ENCODE data around the gene MRTFA. TPM values are rescaled to one million over a fixed set of nuclear protein-coding genes. Genes with fewer than 3 reads are reported as not detected.

MRTFA gene
- total and polyA plus RNA-seq, 4 donors, result 7.5 to 22.0 (median 9.6) TPM

GRCh38 chr22:40368836-40369235 lies 267.7 kb downstream of the MRTFA start:
- H3K36me3 ChIP-seq (ENCODE audit: control insufficient read depth in 4 of 4, insufficient read depth in 3 of 4, low read depth in 1 of 4, low read length in 3 of 4), result peaks cover 7 to 41% (median 29%) of the 10 kb centered on the region in 4 donors
- peaks cover 3 to 9% (median 5%) of the 10 kb centered on the region in 4 donors for H3K4me1 ChIP-seq (ENCODE audit: control insufficient read depth in 4 of 4, insufficient read depth in 4 of 4, low read length in 3 of 4)
- H3K9me3 ChIP-seq (ENCODE audit: control insufficient read depth in 4 of 4, low read length in 3 of 4), result no peaks in the 10 kb centered on the region
- WGBS, result 90% methylated on average over 3 of the region's 3 CpGs
- no peak for TF ChIP-seq EGR1 (IDR thresholded peaks at IDR 0.05; ENCODE audit: low read depth in 2 of 2)
- TF ChIP-seq, protein P1, sequence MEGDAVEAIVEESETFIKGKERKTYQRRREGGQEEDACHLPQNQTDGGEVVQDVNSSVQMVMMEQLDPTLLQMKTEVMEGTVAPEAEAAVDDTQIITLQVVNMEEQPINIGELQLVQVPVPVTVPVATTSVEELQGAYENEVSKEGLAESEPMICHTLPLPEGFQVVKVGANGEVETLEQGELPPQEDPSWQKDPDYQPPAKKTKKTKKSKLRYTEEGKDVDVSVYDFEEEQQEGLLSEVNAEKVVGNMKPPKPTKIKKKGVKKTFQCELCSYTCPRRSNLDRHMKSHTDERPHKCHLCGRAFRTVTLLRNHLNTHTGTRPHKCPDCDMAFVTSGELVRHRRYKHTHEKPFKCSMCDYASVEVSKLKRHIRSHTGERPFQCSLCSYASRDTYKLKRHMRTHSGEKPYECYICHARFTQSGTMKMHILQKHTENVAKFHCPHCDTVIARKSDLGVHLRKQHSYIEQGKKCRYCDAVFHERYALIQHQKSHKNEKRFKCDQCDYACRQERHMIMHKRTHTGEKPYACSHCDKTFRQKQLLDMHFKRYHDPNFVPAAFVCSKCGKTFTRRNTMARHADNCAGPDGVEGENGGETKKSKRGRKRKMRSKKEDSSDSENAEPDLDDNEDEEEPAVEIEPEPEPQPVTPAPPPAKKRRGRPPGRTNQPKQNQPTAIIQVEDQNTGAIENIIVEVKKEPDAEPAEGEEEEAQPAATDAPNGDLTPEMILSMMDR (IDR thresholded peaks at IDR 0.05; ENCODE audit: low read depth, low read length, missing input control), result no peak
- TF ChIP-seq RAD21 (IDR thresholded peaks at IDR 0.05), result no peak
- TF ChIP-seq, protein P2, sequence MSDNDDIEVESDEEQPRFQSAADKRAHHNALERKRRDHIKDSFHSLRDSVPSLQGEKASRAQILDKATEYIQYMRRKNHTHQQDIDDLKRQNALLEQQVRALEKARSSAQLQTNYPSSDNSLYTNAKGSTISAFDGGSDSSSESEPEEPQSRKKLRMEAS (IDR thresholded peaks at IDR 0.05), result no peak
- TF ChIP-seq REST (IDR thresholded peaks at IDR 0.05), result no peak
- TF ChIP-seq FOXA2 (IDR thresholded peaks at IDR 0.05), result no peak
- no peak for TF ChIP-seq NR2F2 (IDR thresholded peaks at IDR 0.05)
- no peak for TF ChIP-seq GABPA (IDR thresholded peaks at IDR 0.05 in 1 of 2, conservative IDR thresholded peaks at IDR 0.05 in 1 of 2)
- TF ChIP-seq ZBTB33 (IDR thresholded peaks at IDR 0.05), result no peak
- TF ChIP-seq SP1 (IDR thresholded peaks at IDR 0.05), result no peak
- no peak for TF ChIP-seq RXRA (IDR thresholded peaks at IDR 0.05)
- no peak for TF ChIP-seq YY1 (IDR thresholded peaks at IDR 0.05)
- TF ChIP-seq HNF4G (IDR thresholded peaks at IDR 0.05), result no peak
- H3K9ac ChIP-seq (ENCODE audit: low read depth in 1 of 2, low read length in 2 of 2), result no peak overlapping the region
- no peak overlapping the region for H3K4me3 ChIP-seq (ENCODE audit: low read depth in 1 of 3, low read length in 3 of 3)
- no peaks in the 10 kb centered on the region for H3K27me3 ChIP-seq (ENCODE audit: control insufficient read depth in 4 of 4, insufficient read depth in 4 of 4, low read length in 3 of 4)
- no peak for DNase-seq (ENCODE audit: low spot score)
- no peak overlapping the region for H3K27ac ChIP-seq (ENCODE audit: low read depth in 1 of 2, low read length in 2 of 2)

GRCh38 chr22:40368016-40368415 lies 268.5 kb downstream of the MRTFA start:
- Histone ChIP-seq H3K4me3 (ENCODE audit: low read depth in 1 of 3, low read length in 3 of 3) (no peak overlapping the region), H3K4me1 (ENCODE audit: control insufficient read depth in 4 of 4, insufficient read depth in 4 of 4, low read length in 3 of 4) (peaks cover 3 to 9% (median 5%) of the 10 kb centered on the region in 4 donors), H3K9me3 (ENCODE audit: control insufficient read depth in 4 of 4, low read length in 3 of 4) (no peaks in the 10 kb centered on the region), H3K36me3 (ENCODE audit: control insufficient read depth in 4 of 4, insufficient read depth in 3 of 4, low read depth in 1 of 4, low read length in 3 of 4) (peaks cover 11 to 44% (median 34%) of the 10 kb centered on the region in 4 donors), H3K27me3 (ENCODE audit: control insufficient read depth in 4 of 4, insufficient read depth in 4 of 4, low read length in 3 of 4) (no peaks in the 10 kb centered on the region), H3K9ac (ENCODE audit: low read depth in 1 of 2, low read length in 2 of 2) (no peak overlapping the region), H3K27ac (ENCODE audit: low read depth in 1 of 2, low read length in 2 of 2) (no peak overlapping the region)
- WGBS, result 93% methylated on average over 6 of the region's 6 CpGs
- TF ChIP-seq RXRA (IDR thresholded peaks at IDR 0.05), result no peak
- no peak for TF ChIP-seq EGR1 (IDR thresholded peaks at IDR 0.05; ENCODE audit: low read depth in 2 of 2)
- TF ChIP-seq HNF4A (conservative IDR thresholded peaks at IDR 0.05), result no peak
- no peak for TF ChIP-seq HNF4G (IDR thresholded peaks at IDR 0.05)
- TF ChIP-seq, protein P3, sequence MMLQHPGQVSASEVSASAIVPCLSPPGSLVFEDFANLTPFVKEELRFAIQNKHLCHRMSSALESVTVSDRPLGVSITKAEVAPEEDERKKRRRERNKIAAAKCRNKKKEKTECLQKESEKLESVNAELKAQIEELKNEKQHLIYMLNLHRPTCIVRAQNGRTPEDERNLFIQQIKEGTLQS (IDR thresholded peaks at IDR 0.05), result no peak
- no peak for TF ChIP-seq JUND (IDR thresholded peaks at IDR 0.05)
- DNase-seq (ENCODE audit: low spot score), result no peak
